ENCODE results near the gene KANTR.

KANTR gene

DNA sequence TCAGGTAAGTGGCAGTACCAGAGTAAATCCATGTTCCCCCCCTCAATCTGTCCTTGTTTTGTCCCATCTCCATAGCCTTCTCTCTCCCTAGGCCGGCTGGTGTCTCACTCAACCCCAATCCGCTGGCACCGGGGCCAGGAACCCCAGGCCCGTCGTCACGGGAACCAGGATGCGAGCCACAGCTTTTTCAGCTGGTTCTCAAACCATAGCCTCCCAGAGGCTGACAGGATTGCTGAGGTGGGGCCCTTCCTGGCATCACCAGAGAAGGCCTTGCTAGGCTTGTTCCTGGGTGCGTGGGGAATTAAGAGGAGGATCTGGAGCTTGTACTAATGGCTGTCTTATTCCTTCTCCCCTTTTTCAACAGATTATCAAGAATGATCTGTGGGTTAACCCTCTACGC, 9.1 kb upstream of the KANTR start:
- peaks cover 6% of the 10 kb centered on the region for H3K79me1 ChIP-seq (ENCODE audit: low read depth, low read length)
- no peak overlapping the region for H4K8ac ChIP-seq (ENCODE audit: low read depth, low read length)
- H3K4me2 ChIP-seq (ENCODE audit: insufficient read depth, low read length, poor library complexity, severe bottlenecking), result no peak overlapping the region
- H2AFZ ChIP-seq (ENCODE audit: low read length), result no peak overlapping the region
- H3K23ac ChIP-seq (ENCODE audit: low read depth, low read length, poor library complexity), result no peak overlapping the region
- no peak overlapping the region for H3K14ac ChIP-seq (ENCODE audit: low read length)
- H4K91ac ChIP-seq (ENCODE audit: low read depth, low read length, poor library complexity), result no peak overlapping the region
- H2BK5ac ChIP-seq (ENCODE audit: low read length), result no peak overlapping the region
- H2BK120ac ChIP-seq (ENCODE audit: low read depth, low read length), result no peak overlapping the region
- H3K27ac ChIP-seq (replicated peaks; ENCODE audit: low read length), result no peak overlapping the region
- no peak overlapping the region for H3K4ac ChIP-seq (ENCODE audit: low read length)
- H3K18ac ChIP-seq (ENCODE audit: low read length), result no peak overlapping the region
- H3K9me3 ChIP-seq (replicated peaks in 1 of 2; ENCODE audit: control insufficient read depth in 2 of 2, insufficient read depth in 1 of 2, low read depth in 1 of 2, low read length in 2 of 2), result no peaks in the 10 kb centered on the region
- H3K4me3 ChIP-seq (ENCODE audit: low read length in 2 of 2), result no peak overlapping the region
- H3K27me3 ChIP-seq (ENCODE audit: control insufficient read depth in 3 of 3, insufficient read depth in 3 of 3, low read depth in 1 of 3, low read length in 3 of 3), result no peaks in the 10 kb centered on the region
- no peak overlapping the region for H2BK15ac ChIP-seq (ENCODE audit: low read length)
- no peak for DNase-seq (ENCODE audit: low spot score)
- H2BK12ac ChIP-seq (ENCODE audit: low read length), result no peak overlapping the region
- WGBS, 2 donors (ENCODE audit: extremely low coverage in 2 of 2, insufficient read length in 2 of 2, insufficient replicate concordance in 1 of 2), result no CpG with 5 or more reads among the region's 9 CpGs
- H3K4me1 ChIP-seq (ENCODE audit: control insufficient read depth in 2 of 2, insufficient read depth in 1 of 2, low read depth in 1 of 2, low read length in 2 of 2), result peaks cover 4 to 5% of the 10 kb centered on the region in 2 donors
- H2AK5ac ChIP-seq (ENCODE audit: low read depth, low read length), result no peak overlapping the region
- peaks cover 23 to 42% of the 10 kb centered on the region in 2 donors for H3K36me3 ChIP-seq (replicated peaks in 1 of 2; ENCODE audit: control insufficient read depth in 2 of 2, insufficient read depth in 2 of 2, low read length in 2 of 2)
- H3K9ac ChIP-seq (ENCODE audit: low read depth, low read length, poor library complexity), result no peak overlapping the region

DNA sequence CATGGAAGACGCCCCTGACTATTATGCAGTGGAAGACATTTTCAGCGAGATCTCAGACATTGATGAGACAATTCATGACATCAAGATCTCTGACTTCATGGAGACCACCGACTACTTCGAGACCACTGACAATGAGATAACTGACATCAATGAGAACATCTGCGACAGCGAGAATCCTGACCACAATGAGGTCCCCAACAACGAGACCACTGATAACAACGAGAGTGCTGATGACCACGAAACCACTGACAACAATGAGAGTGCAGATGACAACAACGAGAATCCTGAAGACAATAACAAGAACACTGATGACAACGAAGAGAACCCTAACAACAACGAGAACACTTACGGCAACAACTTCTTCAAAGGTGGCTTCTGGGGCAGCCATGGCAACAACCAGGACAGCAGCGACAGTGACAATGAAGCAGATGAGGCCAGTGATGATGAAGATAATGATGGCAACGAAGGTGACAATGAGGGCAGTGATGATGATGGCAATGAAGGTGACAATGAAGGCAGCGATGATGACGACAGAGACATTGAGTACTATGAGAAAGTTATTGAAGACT, 8.2 kb upstream of the KANTR start:
- no CpG with 5 or more reads among the region's 17 CpGs for WGBS, 2 donors (ENCODE audit: extremely low coverage in 2 of 2, insufficient read length in 2 of 2, insufficient replicate concordance in 1 of 2)
- no peak overlapping the region for H4K8ac ChIP-seq (ENCODE audit: low read depth, low read length)
- H3K79me1 ChIP-seq (ENCODE audit: low read depth, low read length), result peaks cover 6% of the 10 kb centered on the region
- H2BK120ac ChIP-seq (ENCODE audit: low read depth, low read length), result no peak overlapping the region
- no peak overlapping the region for H3K4me2 ChIP-seq (ENCODE audit: insufficient read depth, low read length, poor library complexity, severe bottlenecking)
- peaks cover 2 to 5% of the 10 kb centered on the region in 2 donors for H3K4me1 ChIP-seq (ENCODE audit: control insufficient read depth in 2 of 2, insufficient read depth in 1 of 2, low read depth in 1 of 2, low read length in 2 of 2)
- no peak overlapping the region for H2AK5ac ChIP-seq (ENCODE audit: low read depth, low read length)
- no peaks in the 10 kb centered on the region for H3K9me3 ChIP-seq (replicated peaks in 1 of 2; ENCODE audit: control insufficient read depth in 2 of 2, insufficient read depth in 1 of 2, low read depth in 1 of 2, low read length in 2 of 2)
- no peak overlapping the region for H3K4me3 ChIP-seq (ENCODE audit: low read length in 2 of 2)
- peaks cover 23 to 42% of the 10 kb centered on the region in 2 donors for H3K36me3 ChIP-seq (replicated peaks in 1 of 2; ENCODE audit: control insufficient read depth in 2 of 2, insufficient read depth in 2 of 2, low read length in 2 of 2)
- no peaks in the 10 kb centered on the region for H3K27me3 ChIP-seq (ENCODE audit: control insufficient read depth in 3 of 3, insufficient read depth in 3 of 3, low read depth in 1 of 3, low read length in 3 of 3)
- H3K9ac ChIP-seq (ENCODE audit: low read depth, low read length, poor library complexity), result peak overlapping the region; percentile 30
- no peak overlapping the region for H3K27ac ChIP-seq (replicated peaks; ENCODE audit: low read length)
- H4K91ac ChIP-seq (ENCODE audit: low read depth, low read length, poor library complexity), result no peak overlapping the region
- no peak overlapping the region for H3K14ac ChIP-seq (ENCODE audit: low read length)
- DNase-seq (ENCODE audit: low spot score), result no peak
- no peak overlapping the region for H2BK15ac ChIP-seq (ENCODE audit: low read length)
- no peak overlapping the region for H3K4ac ChIP-seq (ENCODE audit: low read length)
- no peak overlapping the region for H2BK5ac ChIP-seq (ENCODE audit: low read length)
- no peak overlapping the region for H3K18ac ChIP-seq (ENCODE audit: low read length)
- no peak overlapping the region for H3K23ac ChIP-seq (ENCODE audit: low read depth, low read length, poor library complexity)
- H2BK12ac ChIP-seq (ENCODE audit: low read length), result no peak overlapping the region
- no peak overlapping the region for H2AFZ ChIP-seq (ENCODE audit: low read length)

DNA sequence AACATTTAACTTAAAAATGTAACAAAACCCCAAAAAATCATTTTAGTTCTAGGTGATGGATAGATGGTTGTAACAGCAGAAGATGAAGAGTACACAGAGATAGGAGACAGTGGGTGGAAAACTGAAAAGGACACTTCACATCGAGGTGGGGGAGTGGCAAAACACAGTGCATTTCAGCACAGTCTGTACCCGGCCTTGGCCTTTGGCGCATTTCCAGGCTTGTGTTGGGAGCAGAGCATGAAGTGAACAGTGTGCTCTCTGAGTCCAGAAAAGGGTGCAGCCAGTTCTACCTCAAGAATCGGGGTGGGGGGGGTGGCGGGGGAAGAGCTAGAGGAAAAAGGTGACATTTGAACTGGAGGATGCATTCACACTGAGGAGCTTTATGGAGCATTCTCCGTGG, 7.5 kb upstream of the KANTR start:
- Histone ChIP-seq H3K4me3 (ENCODE audit: low read length in 2 of 2) (no peak overlapping the region), H2BK15ac (ENCODE audit: low read length) (no peak overlapping the region), H3K18ac (ENCODE audit: low read length) (no peak overlapping the region), H2BK120ac (ENCODE audit: low read depth, low read length) (no peak overlapping the region), H4K8ac (ENCODE audit: low read depth, low read length) (no peak overlapping the region), H3K27ac (replicated peaks; ENCODE audit: low read length) (no peak overlapping the region), H3K4ac (ENCODE audit: low read length) (no peak overlapping the region), H3K4me1 (ENCODE audit: control insufficient read depth in 2 of 2, insufficient read depth in 1 of 2, low read depth in 1 of 2, low read length in 2 of 2) (peaks cover 2 to 5% of the 10 kb centered on the region in 2 donors), H2AK5ac (ENCODE audit: low read depth, low read length) (no peak overlapping the region), H3K4me2 (ENCODE audit: insufficient read depth, low read length, poor library complexity, severe bottlenecking) (no peak overlapping the region), H4K91ac (ENCODE audit: low read depth, low read length, poor library complexity) (no peak overlapping the region), H3K27me3 (ENCODE audit: control insufficient read depth in 3 of 3, insufficient read depth in 3 of 3, low read depth in 1 of 3, low read length in 3 of 3) (no peaks in the 10 kb centered on the region), H3K9me3 (replicated peaks in 1 of 2; ENCODE audit: control insufficient read depth in 2 of 2, insufficient read depth in 1 of 2, low read depth in 1 of 2, low read length in 2 of 2) (no peaks in the 10 kb centered on the region), H3K14ac (ENCODE audit: low read length) (no peak overlapping the region), H2BK12ac (ENCODE audit: low read length) (no peak overlapping the region), H2BK5ac (ENCODE audit: low read length) (no peak overlapping the region), H3K23ac (ENCODE audit: low read depth, low read length, poor library complexity) (no peak overlapping the region), H3K9ac (ENCODE audit: low read depth, low read length, poor library complexity) (no peak overlapping the region), H3K79me1 (ENCODE audit: low read depth, low read length) (peaks cover 6% of the 10 kb centered on the region), H3K36me3 (replicated peaks in 1 of 2; ENCODE audit: control insufficient read depth in 2 of 2, insufficient read depth in 2 of 2, low read length in 2 of 2) (peaks cover 23 to 42% of the 10 kb centered on the region in 2 donors), H2AFZ (ENCODE audit: low read length) (no peak overlapping the region)
- no CpG with 5 or more reads among the region's 6 CpGs for WGBS, 2 donors (ENCODE audit: extremely low coverage in 2 of 2, insufficient read length in 2 of 2, insufficient replicate concordance in 1 of 2)
- no peak for DNase-seq (ENCODE audit: low spot score)

DNA sequence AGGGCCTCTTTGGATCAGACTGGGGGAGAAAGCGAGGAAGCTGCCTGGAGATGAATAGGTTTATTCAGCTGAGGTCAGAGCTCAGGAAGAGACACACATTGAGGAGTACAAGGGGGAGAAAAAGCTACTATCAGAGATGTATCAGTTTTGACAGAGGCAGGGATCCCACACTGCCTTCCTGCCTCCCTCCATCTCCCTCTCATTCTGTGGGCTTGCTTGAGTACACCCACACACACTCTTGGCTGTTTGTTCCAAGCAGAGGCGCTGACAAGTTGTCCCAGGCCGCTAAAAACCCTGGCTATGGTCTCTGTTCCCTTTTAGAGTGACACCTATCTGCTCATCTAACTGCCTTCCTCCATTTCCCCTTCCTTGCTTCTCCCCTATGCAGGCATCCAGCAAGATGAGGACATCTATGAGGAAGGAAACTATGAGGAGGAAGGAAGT, 6.5 kb upstream of the KANTR start:
- no peak overlapping the region for H3K18ac ChIP-seq (ENCODE audit: low read length)
- no CpG with 5 or more reads among the region's 3 CpGs for WGBS, 2 donors (ENCODE audit: extremely low coverage in 2 of 2, insufficient read length in 2 of 2, insufficient replicate concordance in 1 of 2)
- H3K36me3 ChIP-seq (replicated peaks in 1 of 2; ENCODE audit: control insufficient read depth in 2 of 2, insufficient read depth in 2 of 2, low read length in 2 of 2), result peaks cover 23 to 42% of the 10 kb centered on the region in 2 donors
- H2BK5ac ChIP-seq (ENCODE audit: low read length), result no peak overlapping the region
- no peak overlapping the region for H2AK5ac ChIP-seq (ENCODE audit: low read depth, low read length)
- H3K27ac ChIP-seq (replicated peaks; ENCODE audit: low read length), result no peak overlapping the region
- H3K4me3 ChIP-seq (ENCODE audit: low read length in 2 of 2), result no peak overlapping the region
- H4K91ac ChIP-seq (ENCODE audit: low read depth, low read length, poor library complexity), result no peak overlapping the region
- peaks cover 2 to 5% of the 10 kb centered on the region in 2 donors for H3K4me1 ChIP-seq (ENCODE audit: control insufficient read depth in 2 of 2, insufficient read depth in 1 of 2, low read depth in 1 of 2, low read length in 2 of 2)
- no peak for DNase-seq (ENCODE audit: low spot score)
- H3K4me2 ChIP-seq (ENCODE audit: insufficient read depth, low read length, poor library complexity, severe bottlenecking), result no peak overlapping the region
- no peak overlapping the region for H4K8ac ChIP-seq (ENCODE audit: low read depth, low read length)
- no peak overlapping the region for H3K14ac ChIP-seq (ENCODE audit: low read length)
- no peak overlapping the region for H2BK15ac ChIP-seq (ENCODE audit: low read length)
- H3K4ac ChIP-seq (ENCODE audit: low read length), result no peak overlapping the region
- H3K9ac ChIP-seq (ENCODE audit: low read depth, low read length, poor library complexity), result no peak overlapping the region
- H3K27me3 ChIP-seq (ENCODE audit: control insufficient read depth in 3 of 3, insufficient read depth in 3 of 3, low read depth in 1 of 3, low read length in 3 of 3), result no peaks in the 10 kb centered on the region
- H2BK12ac ChIP-seq (ENCODE audit: low read length), result no peak overlapping the region
- no peak overlapping the region for H3K23ac ChIP-seq (ENCODE audit: low read depth, low read length, poor library complexity)
- no peaks in the 10 kb centered on the region for H3K9me3 ChIP-seq (replicated peaks in 1 of 2; ENCODE audit: control insufficient read depth in 2 of 2, insufficient read depth in 1 of 2, low read depth in 1 of 2, low read length in 2 of 2)
- no peak overlapping the region for H2AFZ ChIP-seq (ENCODE audit: low read length)
- H3K79me1 ChIP-seq (ENCODE audit: low read depth, low read length), result peaks cover 6% of the 10 kb centered on the region
- H2BK120ac ChIP-seq (ENCODE audit: low read depth, low read length), result no peak overlapping the region
